Activated CD8-positive, alpha-beta memory T cell treated with anti-CD3 and anti-CD28 coated beads for 4 hours (primary cell): Measurements from ENCODE around the gene PPOX.

Experiments
- DNase-seq, 2 donors: peaks; one replicate each; pipeline ENCODE4 v3.0.0-alpha.2; 2020; ENCODE audit warnings: low read depth in 2 of 2

PPOX gene

GRCh38 chr1:161197560-161198193, 31.5 kb downstream of the PPOX start:
- DNase-seq = no peak

- DNase-seq = no peak
These were observed 32.1 kb downstream of the PPOX start for GRCh38 chr1:161198194-161198896.

GRCh38 chr1:161198897-161199431, 32.7 kb downstream of the PPOX start, which contains the start of gene ADAMTS4:
ADAMTS4 (minus strand) TSS chr1:161199054; CDS start chr1:161198627, 427 bp downstream.
- DNase-seq = no peak

- DNase-seq = no peak
These were observed 33.4 kb downstream of the PPOX start for GRCh38 chr1:161199506-161200139.

DNA sequence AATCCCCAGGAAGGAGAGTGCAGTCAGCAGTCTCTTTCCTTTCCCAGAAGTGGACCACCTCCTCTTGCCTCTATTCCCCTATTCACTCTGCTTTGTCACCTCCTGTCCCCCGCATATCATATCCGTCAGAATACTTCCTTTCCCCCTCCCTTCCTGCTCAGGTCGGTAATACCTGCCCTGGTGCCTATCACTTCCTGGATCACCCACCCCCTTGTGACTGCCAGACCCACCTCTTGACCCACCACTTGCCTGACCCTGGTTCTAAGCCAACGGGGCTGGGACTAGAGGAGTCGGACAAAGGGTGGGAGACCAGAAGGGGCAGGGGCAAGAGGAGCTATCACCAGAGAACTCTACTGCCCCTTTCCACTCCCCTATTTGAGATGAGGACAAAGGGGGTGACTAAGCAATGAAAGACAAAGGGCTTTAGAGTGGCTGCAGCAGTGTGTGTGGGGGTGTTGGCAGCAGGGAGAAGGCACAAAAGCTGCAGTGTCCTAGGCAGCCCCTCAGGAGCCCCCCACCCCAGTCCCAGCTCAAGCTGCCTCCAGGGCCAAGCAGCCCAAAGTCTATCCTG, 34.3 kb downstream of the PPOX start:
- no peak for DNase-seq

- no peak for DNase-seq
These were observed 35.0 kb downstream of the PPOX start for GRCh38 chr1:161200992-161201835.

DNA sequence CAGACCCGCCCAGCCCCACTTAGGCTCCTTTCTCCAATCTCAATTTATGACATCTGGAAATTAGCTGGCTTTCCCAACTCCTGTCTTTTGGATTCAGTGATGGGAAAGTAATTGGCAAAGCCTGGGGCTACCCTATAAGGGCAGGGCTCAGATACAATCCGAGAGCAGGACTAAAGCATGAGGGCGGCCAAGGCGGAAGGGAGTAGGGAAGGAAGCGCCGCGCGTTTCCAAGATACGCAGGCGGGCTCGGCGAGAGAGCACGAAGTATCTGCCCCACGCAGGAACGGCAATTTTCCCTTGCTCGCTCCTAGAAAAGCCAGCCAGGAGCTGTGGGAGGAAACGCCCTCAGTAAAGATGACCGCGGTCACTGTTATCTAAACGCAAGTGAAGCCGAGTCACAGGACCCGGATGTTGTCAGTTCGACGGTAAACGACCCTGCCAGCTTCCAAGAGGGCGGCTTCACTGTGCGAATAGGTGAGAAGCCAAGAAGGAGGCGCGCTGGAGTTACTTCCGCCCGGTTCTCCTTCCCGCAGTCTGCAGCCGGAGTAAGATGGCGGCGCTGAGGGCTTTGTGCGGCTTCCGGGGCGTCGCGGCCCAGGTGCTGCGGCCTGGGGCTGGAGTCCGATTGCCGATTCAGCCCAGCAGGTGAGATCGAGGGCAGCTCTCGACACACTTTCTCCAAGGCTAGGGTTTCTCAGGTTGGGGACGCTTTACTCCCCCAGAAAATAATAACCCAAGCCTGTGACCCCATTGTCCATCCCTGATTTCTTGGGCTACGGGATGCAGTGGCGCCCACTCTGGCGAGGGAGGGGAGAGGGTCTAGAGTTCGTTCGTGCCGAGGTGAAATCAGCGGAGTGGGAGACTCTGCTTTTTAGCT, 35.8 kb downstream of the PPOX start, which contains the start of gene NDUFS2:
Gene NDUFS2 (plus strand): TSS at position 532 of the 877 bp plus-strand sequence. CDS start 19 bp downstream, at position 551.
- DNase-seq = peak; percentile 90 to 96

DNA sequence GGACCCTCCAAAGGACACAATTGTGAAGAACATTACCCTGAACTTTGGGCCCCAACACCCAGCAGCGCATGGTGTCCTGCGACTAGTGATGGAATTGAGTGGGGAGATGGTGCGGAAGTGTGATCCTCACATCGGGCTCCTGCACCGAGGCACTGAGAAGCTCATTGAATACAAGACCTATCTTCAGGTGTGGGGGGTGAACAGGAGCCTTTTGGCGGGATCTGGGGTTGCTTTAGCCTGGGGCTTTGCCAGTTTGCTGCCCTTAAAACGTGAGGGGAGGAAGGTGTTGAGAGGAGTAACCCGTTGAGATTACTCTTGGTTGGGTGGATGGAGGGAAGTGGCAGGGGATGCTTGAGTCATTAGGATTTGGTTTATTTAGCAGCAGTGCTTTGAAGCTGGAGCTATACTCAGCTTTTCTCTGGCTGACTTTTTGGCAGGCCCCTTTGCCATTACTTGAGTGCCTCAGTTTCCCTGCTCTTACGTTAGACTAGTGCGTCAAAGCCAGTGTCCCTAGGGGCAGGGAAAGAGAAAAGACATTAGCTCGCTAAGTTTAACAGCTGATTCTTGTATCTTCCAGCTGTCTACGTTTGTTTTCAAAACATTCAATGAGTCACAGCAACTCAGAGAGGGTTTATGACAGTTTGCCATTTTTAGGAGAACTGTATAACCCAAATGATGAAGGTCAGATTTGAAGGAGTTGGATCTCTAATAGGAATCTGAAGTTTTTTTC, 40.4 kb downstream of the PPOX start:
- DNase-seq = no peak

GRCh38 chr1:161207173-161207572, 40.9 kb downstream of the PPOX start:
- DNase-seq = no peak

GRCh38 chr1:161209790-161210409, 43.7 kb downstream of the PPOX start:
- DNase-seq = peak; percentile 45 to 48

DNA sequence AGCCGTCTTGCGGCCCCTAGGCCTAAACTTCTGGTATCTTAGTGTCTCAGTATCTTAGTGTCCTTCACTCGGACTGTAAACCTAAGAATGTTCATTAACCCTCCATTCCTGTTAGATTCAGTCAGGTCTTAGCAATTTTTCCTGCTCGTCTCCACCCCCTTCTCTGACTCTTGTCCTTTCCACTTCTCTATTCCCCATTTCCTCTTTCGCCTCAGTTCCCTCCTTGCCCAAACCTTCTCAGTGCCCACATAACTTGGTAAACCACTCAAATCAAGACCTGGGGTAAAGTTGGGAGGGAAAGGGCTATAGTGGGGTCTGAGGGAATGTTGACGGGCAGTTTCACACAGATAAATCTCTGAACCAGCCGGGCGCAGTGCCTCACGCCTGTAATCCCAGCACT, 48.1 kb downstream of the PPOX start:
- no peak for DNase-seq

- no peak for DNase-seq
These were observed 48.9 kb downstream of the PPOX start, which contains the start of gene FCER1G for GRCh38 chr1:161215076-161215475. FCER1G (plus strand) TSS chr1:161215295; CDS start chr1:161215322, 27 bp downstream.

GRCh38 chr1:161216945-161217712, 50.9 kb downstream of the PPOX start:
- no peak for DNase-seq

GRCh38 chr1:161217831-161218230, 51.6 kb downstream of the PPOX start:
- DNase-seq = no peak

DNA sequence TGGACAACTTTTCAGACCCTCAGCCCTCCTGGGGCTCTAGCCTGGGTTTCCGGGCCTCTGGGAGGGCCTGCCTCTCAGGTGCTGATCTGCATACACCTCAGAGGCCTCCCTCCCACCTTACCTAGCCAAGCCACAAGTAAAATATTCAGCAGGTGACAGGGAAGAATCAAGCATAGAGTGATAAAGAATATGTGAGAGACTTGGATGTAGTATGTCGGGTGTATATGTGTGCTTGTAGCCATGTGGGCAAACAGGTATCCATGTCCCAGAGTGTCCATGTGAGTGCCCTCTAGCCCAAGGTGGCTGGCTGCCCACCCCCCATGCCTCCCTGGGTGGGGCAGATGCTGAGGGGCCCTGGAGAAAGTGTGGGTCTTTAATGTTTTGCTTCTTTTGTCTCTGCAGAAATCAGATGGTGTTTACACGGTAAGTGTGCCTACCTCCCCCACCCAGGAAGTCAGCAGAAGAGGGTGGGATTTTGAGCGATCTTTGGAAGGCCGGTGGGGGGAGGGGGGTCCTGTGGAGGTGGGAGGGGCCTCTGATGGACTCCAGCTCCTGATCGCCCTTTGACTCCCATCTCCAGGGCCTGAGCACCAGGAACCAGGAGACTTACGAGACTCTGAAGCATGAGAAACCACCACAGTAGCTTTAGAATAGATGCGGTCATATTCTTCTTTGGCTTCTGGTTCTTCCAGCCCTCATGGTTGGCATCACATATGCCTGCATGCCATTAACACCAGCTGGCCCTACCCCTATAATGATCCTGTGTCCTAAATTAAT, 52.3 kb downstream of the PPOX start:
- no peak for DNase-seq

GRCh38 chr1:161219078-161219892, 53.1 kb downstream of the PPOX start:
- DNase-seq = no peak

DNA sequence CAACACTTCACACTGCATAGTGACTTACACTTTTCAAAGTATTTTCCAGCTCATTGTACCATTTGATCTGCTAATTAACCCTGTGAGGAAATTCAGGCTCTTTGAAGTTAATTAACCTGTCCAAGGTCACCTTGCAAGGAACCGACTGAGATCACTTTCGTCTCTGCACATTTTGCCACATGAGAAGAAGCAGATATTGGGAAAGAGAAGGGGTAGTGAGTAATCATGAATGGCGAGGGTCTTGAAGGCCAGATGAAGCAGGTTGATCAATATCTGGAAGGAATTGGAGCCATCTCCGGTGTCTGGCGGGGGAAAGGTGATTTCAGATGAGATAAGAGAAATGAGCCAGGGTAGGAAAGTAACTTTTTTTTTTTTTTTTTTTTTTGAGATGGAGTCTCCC, 53.8 kb downstream of the PPOX start:
- no peak for DNase-seq
